Measurements from ENCODE around the gene HTR7. TPM values are rescaled to one million over a fixed set of nuclear protein-coding genes. Genes with fewer than 3 reads are reported as not detected.

HTR7 gene
- total and polyA plus RNA-seq, 9 of the 15 experiments (the other 6 are each of a cell fraction or from before 2014, with no cell fraction given): 0.07 to 0.33 (median 0.18) TPM

DNA sequence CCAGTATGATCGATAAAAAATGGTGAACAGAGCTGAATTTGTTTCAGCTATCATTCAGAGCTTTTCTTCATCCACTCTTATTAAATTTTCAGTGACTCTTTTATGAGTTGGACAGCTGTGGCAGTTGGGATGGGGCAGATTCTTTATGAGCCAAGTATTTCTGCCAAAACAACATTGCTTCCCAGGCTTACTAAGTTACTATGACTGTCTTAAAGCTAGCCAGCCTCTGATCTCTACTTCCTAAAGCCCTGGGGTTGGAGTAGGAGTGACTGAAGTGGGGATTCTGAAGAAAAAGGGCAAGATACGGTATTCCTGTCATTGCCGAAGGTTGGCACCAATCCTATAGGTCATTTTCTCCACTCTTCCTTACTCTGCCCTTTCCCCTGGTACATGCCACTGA, 26.6 kb upstream of the HTR7 start:
- Histone ChIP-seq H3K27ac (ENCODE audit: extremely low read depth, low read depth, low read length) (no peak overlapping the region), H3K9me1 (ENCODE audit: control insufficient read depth, insufficient read depth, low read length) (no peaks in the 10 kb centered on the region), H3K4me1 (replicated peaks in 1 of 2; ENCODE audit: control insufficient read depth in 2 of 2, insufficient read depth in 2 of 2, low read length in 2 of 2) (no peaks in the 10 kb centered on the region), H3K27me3 (ENCODE audit: control insufficient read depth in 2 of 2, insufficient read depth in 2 of 2, low read length in 2 of 2) (no peaks in the 10 kb centered on the region), H3K4me3 (no peak overlapping the region), H3K9me3 (replicated peaks; ENCODE audit: control insufficient read depth, insufficient read depth, low read depth, low read length) (no peaks in the 10 kb centered on the region), H3K4me2 (ENCODE audit: insufficient read depth, low read length) (no peak overlapping the region), H4K20me1 (replicated peaks; ENCODE audit: control insufficient read depth, insufficient read depth, low read length) (no peaks in the 10 kb centered on the region), H3K9ac (ENCODE audit: insufficient read depth in 1 of 2, low read depth in 2 of 2, low read length in 2 of 2) (no peak overlapping the region), H2AFZ (ENCODE audit: low read depth, low read length) (no peak overlapping the region), H3K36me3 (ENCODE audit: control insufficient read depth, insufficient read depth, low read length) (peaks cover 79% of the 10 kb centered on the region), H3K79me2 (ENCODE audit: control insufficient read depth, insufficient read depth, low read length) (no peaks in the 10 kb centered on the region)
- WGBS (ENCODE audit: insufficient coverage, low coverage, missing lambda C conversion rate): 83% methylated on average over 1 of the region's 3 CpGs
- FAIRE-seq (no peak), ATAC-seq (no peak), DNase-seq (ENCODE audit: extremely low read depth in 1 of 4, low spot score in 3 of 4) (no peak)
- intact Hi-C loops (cut with micrococcal nuclease) (no loop called here), in situ Hi-C loops (cut with MboI) (no loop called here)
- ChIA-PET CTCF (ENCODE audit: low intra/inter-chr PET ratio) (no interaction called here), POLR2A (no interaction called here)
- no peak for TF ChIP-seq CBFA2T3 (IDR thresholded peaks at IDR 0.05)
- no peak for TF ChIP-seq ZNF133 (CRISPR knock-in tag; IDR thresholded peaks at IDR 0.05)
- TF ChIP-seq ZKSCAN8 (CRISPR knock-in tag; IDR thresholded peaks at IDR 0.05): no peak
- no peak for TF ChIP-seq RB1 (IDR thresholded peaks at IDR 0.05; ENCODE audit: low read depth)
- no peak for TF ChIP-seq ZNF217 (CRISPR knock-in tag; IDR thresholded peaks at IDR 0.05)
- TF ChIP-seq ZBTB8A (IDR thresholded peaks at IDR 0.05; ENCODE audit: partially characterized antibody): no peak
- no peak for TF ChIP-seq NFRKB (IDR thresholded peaks at IDR 0.05; ENCODE audit: low read depth)
- no peak for TF ChIP-seq NONO (IDR thresholded peaks at IDR 0.05; ENCODE audit: low read depth in 2 of 2, low read length in 1 of 2)
- TF ChIP-seq DPF2 (IDR thresholded peaks at IDR 0.05): no peak
- no TSS peak for BruUV-seq (replicated peaks)

Data from K562 (cell line).